ENCODE data around the gene IKZF1. TPM values are rescaled to one million over a fixed set of nuclear protein-coding genes. Genes with fewer than 3 reads are reported as not detected.

Gene IKZF1
- total RNA-seq, 1 donor from 2014 or later: 2.2 TPM

GRCh38 chr7:50305583-50306493, 1.3 kb downstream of the IKZF1 start:
- intact Hi-C loops (cut with DNase I): no loop called here
- DNase-seq (ENCODE audit: low spot score): no peak

GRCh38 chr7:50306494-50307367, 2.2 kb downstream of the IKZF1 start:
- intact Hi-C loops (cut with DNase I): no loop called here

GRCh38 chr7:50307368-50308032, 3.0 kb downstream of the IKZF1 start:
- no peak for DNase-seq (ENCODE audit: low spot score)
- intact Hi-C loops (cut with DNase I): no loop called here

More at GRCh38 chr7:50306494-50307367, 2.2 kb downstream of the IKZF1 start:
- DNase-seq (ENCODE audit: low spot score): no peak

GRCh38 chr7:50308203-50308531, 3.7 kb downstream of the IKZF1 start:
- no peak for DNase-seq (ENCODE audit: low spot score)
- intact Hi-C loops (cut with DNase I): no loop called here

- intact Hi-C loops (cut with DNase I): no loop called here
- no peak for DNase-seq (ENCODE audit: low spot score)
These were observed 4.2 kb downstream of the IKZF1 start for GRCh38 chr7:50308532-50309385.

- DNase-seq (ENCODE audit: low spot score): no peak
- intact Hi-C loops (cut with DNase I): no loop called here
These were observed 5.2 kb downstream of the IKZF1 start for GRCh38 chr7:50309721-50310120.

GRCh38 chr7:50310361-50310760, 5.8 kb downstream of the IKZF1 start:
- DNase-seq (ENCODE audit: low spot score): no peak
- intact Hi-C loops (cut with DNase I): no loop called here

GRCh38 chr7:50310956-50311355, 6.4 kb downstream of the IKZF1 start:
- no peak for DNase-seq (ENCODE audit: low spot score)
- intact Hi-C loops (cut with DNase I): no loop called here

- no peak for DNase-seq (ENCODE audit: low spot score)
- intact Hi-C loops (cut with DNase I): no loop called here
These were observed 8.0 kb downstream of the IKZF1 start for GRCh38 chr7:50312250-50313162.

GRCh38 chr7:50314836-50315592, 10.5 kb downstream of the IKZF1 start:
- DNase-seq (ENCODE audit: low spot score): no peak
- intact Hi-C loops (cut with DNase I): no loop called here

GRCh38 chr7:50315739-50316671, 11.5 kb downstream of the IKZF1 start:
- intact Hi-C loops (cut with DNase I): no loop called here
- no peak for DNase-seq (ENCODE audit: low spot score)

- no peak for DNase-seq (ENCODE audit: low spot score)
- intact Hi-C loops (cut with DNase I): no loop called here
These were observed 12.7 kb downstream of the IKZF1 start for GRCh38 chr7:50317221-50317678.

GRCh38 chr7:50317697-50318669, 13.5 kb downstream of the IKZF1 start:
- intact Hi-C loops (cut with DNase I): no loop called here
- no peak for DNase-seq (ENCODE audit: low spot score)

GRCh38 chr7:50321487-50322067, 17.1 kb downstream of the IKZF1 start:
- intact Hi-C loops (cut with DNase I): loop anchor here (5.0 kb wide), 1 partner anchor 299 kb away; no protein-coding TSS in a partner anchor
- DNase-seq (ENCODE audit: low spot score): no peak

GRCh38 chr7:50324113-50324512, 19.6 kb downstream of the IKZF1 start:
- intact Hi-C loops (cut with DNase I): loop anchor here (5.0 kb wide), 1 partner anchor 302 kb away; no protein-coding TSS in a partner anchor
- no peak for DNase-seq (ENCODE audit: low spot score)
